Uterus (tissue), 2 donors: ENCODE data around the gene SF3B4.

Source experiments
- POLR2A ChIP-seq, 2 donors: fragments of 450-650 bp; IDR thresholded peaks; one replicate each; pipeline ENCODE4 v1.6.1; 2016; ENCODE audit warnings: antibody characterized with exemption in 2 of 2, mild to moderate bottlenecking in 1 of 2, moderate library complexity in 1 of 2
- TF ChIP-seq, protein P1 (sequence below), 4 experiments: fragments of 200-600 bp in 2 of 4; fragments of 450-650 bp in 2 of 4; sonication (generic) in 2 of 4; IDR thresholded peaks; one replicate each; pipeline ENCODE4 v1.5.1; 2016 to 2019; ENCODE audit warnings: antibody characterized with exemption in 4 of 4, mild to moderate bottlenecking in 2 of 4, moderate library complexity in 1 of 4

DNA sequence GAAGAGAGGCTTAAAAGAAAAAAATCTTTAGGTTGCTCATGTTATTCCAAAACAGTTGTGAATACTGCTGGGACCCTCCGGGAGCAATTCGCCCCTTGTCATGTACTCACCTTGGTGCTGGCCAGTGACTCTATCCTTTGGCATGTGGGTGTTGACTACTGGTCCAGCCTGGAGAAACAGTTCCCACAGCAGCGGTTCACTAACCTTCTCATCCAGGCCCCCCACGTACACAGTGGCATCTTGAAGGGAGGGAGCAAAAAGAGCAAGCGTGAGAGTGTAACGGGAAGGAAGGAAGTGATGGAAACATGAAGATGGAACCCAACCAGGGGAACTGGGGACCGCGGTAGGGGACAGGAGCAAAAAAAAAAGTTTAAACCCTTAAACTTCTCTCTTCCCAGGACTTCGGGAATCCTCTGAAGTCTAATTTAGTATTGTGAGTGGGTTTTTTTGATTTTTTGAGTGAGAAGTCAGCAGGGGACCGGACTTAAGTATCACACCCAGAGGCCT lies 494 bp downstream of the SF3B4 start:
- TF ChIP-seq, protein P1, sequence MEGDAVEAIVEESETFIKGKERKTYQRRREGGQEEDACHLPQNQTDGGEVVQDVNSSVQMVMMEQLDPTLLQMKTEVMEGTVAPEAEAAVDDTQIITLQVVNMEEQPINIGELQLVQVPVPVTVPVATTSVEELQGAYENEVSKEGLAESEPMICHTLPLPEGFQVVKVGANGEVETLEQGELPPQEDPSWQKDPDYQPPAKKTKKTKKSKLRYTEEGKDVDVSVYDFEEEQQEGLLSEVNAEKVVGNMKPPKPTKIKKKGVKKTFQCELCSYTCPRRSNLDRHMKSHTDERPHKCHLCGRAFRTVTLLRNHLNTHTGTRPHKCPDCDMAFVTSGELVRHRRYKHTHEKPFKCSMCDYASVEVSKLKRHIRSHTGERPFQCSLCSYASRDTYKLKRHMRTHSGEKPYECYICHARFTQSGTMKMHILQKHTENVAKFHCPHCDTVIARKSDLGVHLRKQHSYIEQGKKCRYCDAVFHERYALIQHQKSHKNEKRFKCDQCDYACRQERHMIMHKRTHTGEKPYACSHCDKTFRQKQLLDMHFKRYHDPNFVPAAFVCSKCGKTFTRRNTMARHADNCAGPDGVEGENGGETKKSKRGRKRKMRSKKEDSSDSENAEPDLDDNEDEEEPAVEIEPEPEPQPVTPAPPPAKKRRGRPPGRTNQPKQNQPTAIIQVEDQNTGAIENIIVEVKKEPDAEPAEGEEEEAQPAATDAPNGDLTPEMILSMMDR (IDR thresholded peaks at IDR 0.05) = no peak
- no peak for TF ChIP-seq POLR2A (IDR thresholded peaks at IDR 0.05)
